HepG2 (cell line): Measurements from ENCODE around the gene ZNF175. TPM values are rescaled to one million over a fixed set of nuclear protein-coding genes. Genes with fewer than 3 reads are reported as not detected.

Experiments used
- ATAC-seq: fragments of 200-7000 bp; cut with Tn5 transposase; 3 replicates; pipeline ENCODE4 v1.9.1; 2020; ENCODE audit warnings: mild to moderate bottlenecking, moderate library complexity
- BruUV-seq: library from RNA; stranded (reverse); fragments of 400-500 nt; replicated peaks from 2 replicates; lab custom pipeline; 2021; lab: Mats Ljungman, UMichigan
- CTCF ChIA-PET: fragments of 300-600 bp; formaldehyde crosslinking; extraction: SDS; loops from one replicate; lab custom pipeline; 2021; ENCODE audit warnings: low total read pairs, inconsistent platforms, low intra/inter-chr PET ratio; lab: Yijun Ruan, JAX
- POLR2A ChIA-PET: fragments of 350-600 bp; sonication (Branson Sonifier 250); formaldehyde crosslinking; loops from one replicate; lab custom pipeline; 2020; ENCODE audit warnings: antibody characterized with exemption, inconsistent platforms; lab: Yijun Ruan, JAX
- DNase-seq: peaks from one replicate; pipeline ENCODE4 v3.0.0-alpha.2; 2015; ENCODE audit warnings: low spot score
- FAIRE-seq: peaks from 3 replicates; lab custom pipeline; 2011; peaks lifted over from hg19 to GRCh38; lab: Jason Lieb, UNC
- H2AFZ ChIP-seq: one replicate; pipeline ENCODE4 v1.6.1; 2011; ENCODE audit warnings: low read length, inconsistent platforms
- H3K27ac ChIP-seq: fragments of 300-600 bp; 3 replicates; pipeline ENCODE4 v1.8.0; 2011; ENCODE audit warnings: mixed run types, mild to moderate bottlenecking, mixed read lengths, low read length, inconsistent platforms; ENCODE audit not compliant: insufficient read depth; ENCODE audit errors: extremely low read length
- H3K27me3 ChIP-seq, 2 experiments: fragments of 200-600 bp in 1 of 2; 2 replicates in 1 of 2; 3 replicates in 1 of 2; pipeline versions ENCODE4 v1.6.0 to v1.8.0; 2011; ENCODE audit warnings: low read length in 2 of 2, mild to moderate bottlenecking in 2 of 2, moderate library complexity in 2 of 2, inconsistent platforms in 1 of 2; ENCODE audit not compliant: insufficient read depth in 2 of 2, control insufficient read depth in 1 of 2
- H3K36me3 ChIP-seq, 2 experiments: fragments of 200-600 bp in 1 of 2; replicated peaks in 1 of 2; 2 replicates in 1 of 2; 3 replicates in 1 of 2; pipeline versions ENCODE4 v1.5.1 to v1.8.0; 2011; ENCODE audit warnings: low read length in 2 of 2, inconsistent platforms in 1 of 2; ENCODE audit not compliant: insufficient read depth in 2 of 2, control insufficient read depth in 1 of 2
- H3K4me1 ChIP-seq: 2 replicates; pipeline ENCODE4 v1.5.1; 2012; ENCODE audit warnings: low read length, inconsistent platforms; ENCODE audit not compliant: insufficient read depth
- H3K4me2 ChIP-seq: 2 replicates; pipeline ENCODE4 v1.6.0; 2011; ENCODE audit warnings: low read depth, low read length, inconsistent platforms
- H3K4me3 ChIP-seq, 3 experiments: fragments of 200-600 bp in 1 of 3; sonication (generic), shearing (Covaris generic) in 1 of 3; replicated peaks in 1 of 3; 2 replicates each; pipeline ENCODE4 v1.5.1; 2011 to 2016; ENCODE audit warnings: low read length in 3 of 3, inconsistent platforms in 2 of 3, low read depth in 2 of 3, mild to moderate bottlenecking in 2 of 3, control low read depth in 1 of 3, mixed read lengths in 1 of 3; ENCODE audit not compliant: insufficient read depth in 1 of 3
- H3K79me2 ChIP-seq: one replicate; pipeline ENCODE4 v1.6.1; 2011; ENCODE audit warnings: low read length, inconsistent platforms; ENCODE audit not compliant: insufficient read depth
- H3K9ac ChIP-seq: 2 replicates; pipeline ENCODE4 v1.6.0; 2011; ENCODE audit warnings: mild to moderate bottlenecking, low read depth, low read length, inconsistent platforms; ENCODE audit not compliant: insufficient read depth
- H3K9me3 ChIP-seq: 2 replicates; pipeline ENCODE4 v1.5.1; 2012; ENCODE audit warnings: mild to moderate bottlenecking, low read length
- H4K20me1 ChIP-seq: 2 replicates; pipeline ENCODE4 v1.6.0; 2011; ENCODE audit warnings: inconsistent platforms, mild to moderate bottlenecking, low read length, moderate library complexity; ENCODE audit not compliant: insufficient read depth
- ARNTL ChIP-seq: sonication (generic); formaldehyde crosslinking; IDR thresholded peaks from 2 replicates; pipeline ENCODE4 v1.4.0; 2020; ENCODE audit warnings: mild to moderate bottlenecking, missing genetic modification reagents
- BRD4 ChIP-seq: sonication (generic); formaldehyde crosslinking; IDR thresholded peaks from 2 replicates; pipeline ENCODE4 v1.4.0; 2020; ENCODE audit warnings: missing genetic modification reagents
- CEBPB ChIP-seq: IDR thresholded peaks from 2 replicates; pipeline ENCODE4 v1.6.1; 2011; ENCODE audit warnings: low read depth, low read length, improper control_type of control experiment, borderline replicate concordance
- CEBPG ChIP-seq: IDR thresholded peaks from 2 replicates; pipeline ENCODE4 v1.6.1; 2016
- FLYWCH1 ChIP-seq: sonication (generic); formaldehyde crosslinking; IDR thresholded peaks from 2 replicates; pipeline ENCODE4 v1.8.1; 2023; ENCODE audit warnings: mild to moderate bottlenecking, missing genetic modification reagents
- GMEB1 ChIP-seq: sonication (generic); formaldehyde crosslinking; IDR thresholded peaks from 2 replicates; pipeline ENCODE4 v1.5.1; 2020; ENCODE audit warnings: missing genetic modification reagents, mild to moderate bottlenecking, borderline replicate concordance
- IRX3 ChIP-seq: sonication (generic); formaldehyde crosslinking; IDR thresholded peaks from 2 replicates; pipeline ENCODE4 v1.8.1; 2023; ENCODE audit warnings: mild to moderate bottlenecking, low read depth, missing genetic modification reagents, borderline replicate concordance
- ISL2 ChIP-seq: sonication (generic); formaldehyde crosslinking; IDR thresholded peaks from 2 replicates; pipeline ENCODE4 v1.5.0; 2020; ENCODE audit warnings: missing genetic modification reagents
- NCOR1 ChIP-seq: fragments of 200-600 bp; sonication (generic); IDR thresholded peaks from 2 replicates; pipeline ENCODE4 v1.7.0; 2017; ENCODE audit warnings: antibody characterized with exemption, low read length, borderline replicate concordance
- SP5 ChIP-seq: IDR thresholded peaks from 2 replicates; pipeline ENCODE4 v1.6.1; 2016; ENCODE audit warnings: low read depth, borderline replicate concordance
- STAG1 ChIP-seq: sonication (generic); formaldehyde crosslinking; IDR thresholded peaks from 2 replicates; pipeline ENCODE4 v1.4.0; 2020; ENCODE audit warnings: missing genetic modification reagents
- ZFX ChIP-seq: sonication (generic); formaldehyde crosslinking; IDR thresholded peaks from 2 replicates; pipeline ENCODE4 v1.4.0; 2020; ENCODE audit warnings: mild to moderate bottlenecking, low read depth, missing genetic modification reagents, moderate library complexity
- ZNF18 ChIP-seq: sonication (generic); formaldehyde crosslinking; IDR thresholded peaks from 2 replicates; pipeline ENCODE4 v1.8.0; 2022; ENCODE audit warnings: mild to moderate bottlenecking, missing genetic modification reagents; ENCODE audit not compliant: insufficient replicate concordance
- ZNF24 ChIP-seq: fragments of 450-650 bp; IDR thresholded peaks from 2 replicates; pipeline ENCODE4 v1.6.1; 2017; ENCODE audit warnings: antibody characterized with exemption, mild to moderate bottlenecking
- ZNF292 ChIP-seq: sonication (generic); formaldehyde crosslinking; IDR thresholded peaks from 2 replicates; pipeline ENCODE4 v1.8.1; 2022; ENCODE audit warnings: mild to moderate bottlenecking, low read depth, missing genetic modification reagents, borderline replicate concordance
- ZNF383 ChIP-seq: sonication (generic); formaldehyde crosslinking; IDR thresholded peaks from 2 replicates; pipeline ENCODE4 v1.4.0; 2020; ENCODE audit warnings: missing genetic modification reagents, mild to moderate bottlenecking, borderline replicate concordance
- ZNF446 ChIP-seq: sonication (generic); formaldehyde crosslinking; IDR thresholded peaks from 2 replicates; pipeline ENCODE4 v1.5.0; 2020; ENCODE audit warnings: mild to moderate bottlenecking, missing genetic modification reagents
- ZNF543 ChIP-seq: sonication (generic); formaldehyde crosslinking; IDR thresholded peaks from 2 replicates; pipeline ENCODE4 v1.4.0; 2020; ENCODE audit warnings: mild to moderate bottlenecking, missing genetic modification reagents
- WGBS: methylation state at CpG from one replicate; pipeline ENCODE4 v1.1.6; 2017; ENCODE audit warnings: low lambda C conversion rate; 5-methylcytosine and 5-hydroxymethylcytosine counted together
- in situ Hi-C: cut with HindIII; loops from 2 replicates; pipeline ENCODE4 v1.10.0; 2017; ENCODE audit warnings: low pct_unique_long_range_greater_than_20kb; ENCODE audit not compliant: extremely low pct_ligation_motif_present
- intact Hi-C: fragments of 100-400 bp; cut with micrococcal nuclease; formaldehyde crosslinking; loops from one replicate; pipeline ENCODE4 v1.10.0; 2022; ENCODE audit not compliant: unreplicated experiment
- polyA plus RNA-seq, 8 experiments: library from polyadenylated mRNA; depleted of rRNA in 3 of 8; stranded (reverse) in 7 of 8; unstranded in 1 of 8; fragments of >200 nt; fragmentation: Illumina TruSeq in 4 of 8; extraction: Trizol in 4 of 8; gene quantifications; 2 replicates each; pipeline versions ENCODE4 v1.2.1 to v1.2.3, GENCODE V29; 2011 to 2016; ENCODE audit warnings: low read depth in 4 of 8, missing spikeins in 1 of 8, mixed read lengths in 1 of 8; ENCODE audit not compliant: insufficient read depth in 1 of 8
- total RNA-seq, 5 experiments: library from RNA; depleted of rRNA; stranded (reverse); fragments of >200 nt; fragmentation: Illumina TruSeq; extraction: Trizol; gene quantifications; 2 replicates each; pipeline ENCODE4 v1.2.3, GENCODE V29; 2016; ENCODE audit warnings: low read depth in 1 of 5
- TF ChIP-seq, protein P1 (sequence below): sonication (generic); formaldehyde crosslinking; IDR thresholded peaks from 2 replicates; pipeline ENCODE4 v1.8.1; 2023; ENCODE audit warnings: missing genetic modification reagents, inconsistent platforms, borderline replicate concordance

ZNF175 gene
- total and polyA plus RNA-seq, 2 of the 13 experiments (the other 11 are each of a cell fraction or from before 2014, with no cell fraction given), result 1.2 to 1.5 TPM

DNA sequence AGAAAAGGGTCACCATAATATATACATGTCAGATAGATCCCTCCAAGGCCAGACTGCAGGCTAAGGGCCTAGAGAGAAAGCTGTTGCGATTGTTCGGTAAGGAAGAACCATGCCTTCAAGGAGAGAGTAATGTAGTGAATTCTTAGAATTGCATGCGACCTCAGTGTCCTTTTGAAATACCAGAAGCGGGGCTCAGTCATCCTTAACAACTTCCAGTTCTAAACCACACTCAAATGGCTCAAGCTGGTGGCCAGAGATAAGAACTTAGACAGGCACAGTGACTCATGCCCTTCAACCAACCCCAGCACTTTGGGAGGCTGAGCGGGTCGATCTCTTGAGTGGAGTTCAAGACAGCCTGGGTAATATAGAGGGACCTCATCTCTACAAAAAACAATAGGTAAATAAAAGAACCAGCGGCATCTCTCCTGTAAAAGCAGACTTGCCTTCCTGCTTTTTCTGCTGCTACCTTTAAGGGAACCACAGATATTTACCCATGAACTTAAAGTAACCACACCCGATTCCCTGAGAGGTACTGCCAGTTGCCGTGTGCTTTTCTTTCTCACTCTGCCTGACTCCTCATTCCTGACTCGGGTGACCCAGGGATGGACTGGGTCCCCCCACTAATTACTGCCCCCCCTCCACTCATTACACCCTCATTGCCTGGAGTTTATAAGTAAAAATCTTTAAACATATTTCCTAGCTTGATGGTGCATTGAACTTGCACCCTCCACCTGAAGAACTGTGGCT is 24.3 kb upstream of the ZNF175 start (continued):
- TF ChIP-seq NCOR1 (no peak), BRD4 (CRISPR knock-in tag) (no peak), ZNF446 (no peak), SP5 (CRISPR knock-in tag) (no peak), ZNF18 (CRISPR knock-in tag) (no peak), CEBPG (no peak), IRX3 (no peak), ARNTL (CRISPR knock-in tag) (no peak)

GRCh38 chr19:51547397-51548212 is 23.5 kb upstream of the ZNF175 start:
- ATAC-seq (no peak), DNase-seq (no peak), FAIRE-seq (no peak)
- WGBS, result 4% methylated on average over 7 of the region's 7 CpGs
- intact Hi-C loops, result no loop called here
- ChIA-PET POLR2A (no interaction called here), CTCF (no interaction called here)
- BruUV-seq, result no TSS peak
- no peak overlapping the region for H3K9ac ChIP-seq
- H3K4me1 ChIP-seq, result no peaks in the 10 kb centered on the region
- no peaks in the 10 kb centered on the region for H3K79me2 ChIP-seq
- H3K27ac ChIP-seq, result no peak overlapping the region
- in situ Hi-C loops, result no loop called here
- no peak overlapping the region for H2AFZ ChIP-seq
- H3K27me3 ChIP-seq, result no peaks in the 10 kb centered on the region; a peak in 2 of 5 replicates
- no peak overlapping the region for H3K4me3 ChIP-seq
- no peaks in the 10 kb centered on the region for H3K9me3 ChIP-seq
- no peak overlapping the region for H3K4me2 ChIP-seq
- H4K20me1 ChIP-seq, result peaks cover 3% of the 10 kb centered on the region; the same call in 1 of the 2 replicates
- H3K36me3 ChIP-seq, result no peaks in the 10 kb centered on the region
- TF ChIP-seq, protein P1, sequence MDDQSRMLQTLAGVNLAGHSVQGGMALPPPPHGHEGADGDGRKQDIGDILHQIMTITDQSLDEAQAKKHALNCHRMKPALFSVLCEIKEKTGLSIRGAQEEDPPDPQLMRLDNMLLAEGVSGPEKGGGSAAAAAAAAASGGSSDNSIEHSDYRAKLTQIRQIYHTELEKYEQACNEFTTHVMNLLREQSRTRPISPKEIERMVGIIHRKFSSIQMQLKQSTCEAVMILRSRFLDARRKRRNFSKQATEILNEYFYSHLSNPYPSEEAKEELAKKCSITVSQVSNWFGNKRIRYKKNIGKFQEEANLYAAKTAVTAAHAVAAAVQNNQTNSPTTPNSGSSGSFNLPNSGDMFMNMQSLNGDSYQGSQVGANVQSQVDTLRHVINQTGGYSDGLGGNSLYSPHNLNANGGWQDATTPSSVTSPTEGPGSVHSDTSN (CRISPR knock-in tag), result no peak
- TF ChIP-seq ZNF24, result no peak
- TF ChIP-seq ISL2 (CRISPR knock-in tag), result no peak
- TF ChIP-seq ZNF292 (CRISPR knock-in tag), result no peak
- TF ChIP-seq ZNF543 (CRISPR knock-in tag), result no peak
- no peak for TF ChIP-seq CEBPB
- no peak for TF ChIP-seq ZFX (CRISPR knock-in tag)
- TF ChIP-seq STAG1 (CRISPR knock-in tag), result no peak
- no peak for TF ChIP-seq ZNF383 (CRISPR knock-in tag)
- no peak for TF ChIP-seq FLYWCH1 (CRISPR knock-in tag)
- no peak for TF ChIP-seq GMEB1
